Fibroblast of skin of scalp (primary cell): ENCODE measurements around the gene APOBEC3G.

Experiments
- DNase-seq: peaks from one replicate; pipeline ENCODE4 v3.0.0-alpha.2; 2013

Gene APOBEC3G

GRCh38 chr22:39092111-39092862, 15.2 kb downstream of the APOBEC3G start:
- no peak for DNase-seq

- DNase-seq, result no peak
These were observed 17.8 kb downstream of the APOBEC3G start for GRCh38 chr22:39094717-39095389.

- no peak for DNase-seq
These were observed 18.9 kb downstream of the APOBEC3G start for GRCh38 chr22:39095971-39096370.

GRCh38 chr22:39097098-39098020, 20.3 kb downstream of the APOBEC3G start, which contains the start of gene APOBEC3H:
Gene APOBEC3H, plus strand, starts transcription at chr22:39097244. Its CDS starts 3,035 bp downstream, at chr22:39100279.
- no peak for DNase-seq

GRCh38 chr22:39098026-39098425, 21.0 kb downstream of the APOBEC3G start:
- DNase-seq, result no peak

- DNase-seq, result no peak
These were observed 21.5 kb downstream of the APOBEC3G start for GRCh38 chr22:39098576-39098975.

GRCh38 chr22:39101226-39101625, 24.2 kb downstream of the APOBEC3G start:
- DNase-seq, result no peak

- no peak for DNase-seq
These were observed 26.4 kb downstream of the APOBEC3G start for GRCh38 chr22:39103431-39103830.

GRCh38 chr22:39106326-39106725, 29.3 kb downstream of the APOBEC3G start:
- no peak for DNase-seq

- no peak for DNase-seq
These were observed 31.4 kb downstream of the APOBEC3G start for GRCh38 chr22:39108487-39108886.

- DNase-seq, result no peak
These were observed 32.3 kb downstream of the APOBEC3G start for GRCh38 chr22:39109361-39109760.

- no peak for DNase-seq
These were observed 33.8 kb downstream of the APOBEC3G start for GRCh38 chr22:39110631-39111561.

- DNase-seq, result no peak
These were observed 37.0 kb downstream of the APOBEC3G start for GRCh38 chr22:39114112-39114511.

- no peak for DNase-seq
These were observed 38.5 kb downstream of the APOBEC3G start for GRCh38 chr22:39115570-39115969.

- DNase-seq, result no peak
These were observed 39.0 kb downstream of the APOBEC3G start for GRCh38 chr22:39115977-39116621.

- DNase-seq, result peak; percentile 52
These were observed 40.6 kb downstream of the APOBEC3G start for GRCh38 chr22:39117585-39118191.

GRCh38 chr22:39120983-39121382, 43.9 kb downstream of the APOBEC3G start:
- DNase-seq, result no peak

- DNase-seq, result no peak
These were observed 45.8 kb downstream of the APOBEC3G start for GRCh38 chr22:39122772-39123470.

- DNase-seq, result no peak
These were observed 46.9 kb downstream of the APOBEC3G start for GRCh38 chr22:39123751-39124581.
